Upper lobe of left lung (tissue), 6 donors: ENCODE data around the gene ADD2. TPM values are rescaled to one million over a fixed set of nuclear protein-coding genes. Genes with fewer than 3 reads are reported as not detected.

ENCODE experiments used
- ATAC-seq, 2 donors: fragments of 200-7000 bp; cut with Tn5 transposase; one replicate each; pipeline ENCODE4 v1.9.1; 2022; ENCODE audit warnings: mild to moderate bottlenecking in 2 of 2, moderate library complexity in 2 of 2; ENCODE audit not compliant: low FRiP score in 2 of 2
- DNase-seq, 2 donors: peaks; one replicate each; pipeline ENCODE4 v3.0.0-alpha.2; 2019 to 2020
- H3K27ac ChIP-seq, 4 donors: fragments of 200-600 bp; sonication (generic); one replicate each; pipeline ENCODE4 v1.5.1; 2016 to 2019
- H3K27me3 ChIP-seq, 4 donors: fragments of 200-600 bp; sonication (generic); one replicate each; pipeline ENCODE4 v1.5.1; 2017 to 2019
- H3K36me3 ChIP-seq, 4 donors: fragments of 200-600 bp; sonication (generic); one replicate each; pipeline ENCODE4 v1.5.1; 2016 to 2019
- H3K4me1 ChIP-seq, 4 donors: fragments of 200-600 bp; sonication (generic); one replicate each; pipeline ENCODE4 v1.5.1; 2018 to 2019
- H3K4me3 ChIP-seq, 4 donors: fragments of 200-600 bp; sonication (generic); one replicate each; pipeline ENCODE4 v1.5.1; 2017 to 2019; ENCODE audit warnings: mild to moderate bottlenecking in 2 of 4, moderate library complexity in 1 of 4
- H3K9me3 ChIP-seq, 4 donors: fragments of 200-600 bp; sonication (generic); one replicate each; pipeline ENCODE4 v1.5.1; 2018 to 2019
- EP300 ChIP-seq, 4 donors: sonication (generic); formaldehyde crosslinking; IDR thresholded peaks; one replicate each; pipeline ENCODE4 v1.5.1; 2017; ENCODE audit warnings: antibody characterized with exemption in 4 of 4, control low read depth in 2 of 4
- POLR2A ChIP-seq, 4 donors: fragments of 450-650 bp; IDR thresholded peaks; one replicate each; pipeline ENCODE4 v1.5.1; 2016 to 2017; ENCODE audit warnings: antibody characterized with exemption in 4 of 4, mild to moderate bottlenecking in 2 of 4
- POLR2AphosphoS5 ChIP-seq, 2 donors: sonication (generic); formaldehyde crosslinking; IDR thresholded peaks; one replicate each; pipeline ENCODE4 v1.5.1; 2017; ENCODE audit warnings: antibody characterized with exemption in 2 of 2
- WGBS, 2 donors: methylation state at CpG; one replicate each; pipeline ENCODE4 v1.1.5; 2017 to 2018; 5-methylcytosine and 5-hydroxymethylcytosine counted together
- total RNA-seq, 6 donors: library from RNA; depleted of rRNA in 4 of 6; stranded (reverse); fragments of >200 nt in 4 of 6; gene quantifications; one replicate each; pipeline versions ENCODE4 v1.1.0 to v1.2.1, GENCODE V29; 2016 to 2021
- TF ChIP-seq, protein P1 (sequence below), 6 experiments: fragments of 450-650 bp in 4 of 6; fragments of 200-600 bp in 2 of 6; sonication (generic) in 2 of 6; IDR thresholded peaks; one replicate each; pipeline ENCODE4 v1.5.1; 2016 to 2019; ENCODE audit warnings: antibody characterized with exemption in 6 of 6
- donor health status: DM: no; HTN: no; CAD: no; lungs with moderate emphysema.
- donor health status: DM: no; HTN: yes; CAD: no; lungs with severe emphysema.

The ADD2 gene
- total RNA-seq, 6 donors from 2014 or later = under 0.01 to 3.3 (median 0.50) TPM

DNA sequence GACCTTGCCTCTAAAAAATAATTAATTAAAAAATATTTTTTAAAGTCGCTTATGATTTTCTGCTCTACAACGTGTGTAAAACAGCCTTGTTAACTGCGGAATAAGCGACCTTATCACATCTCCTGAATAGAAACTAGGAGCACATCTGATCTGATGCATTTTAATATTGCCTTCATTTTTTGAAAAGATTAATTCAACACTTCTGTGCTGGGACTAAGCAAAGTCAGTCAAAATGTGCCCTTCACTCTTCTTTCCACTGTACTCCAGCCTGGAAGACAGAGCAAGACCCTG lies 39.8 kb upstream of the ADD2 start:
- DNase-seq (no peak), ATAC-seq (no peak)
- Histone ChIP-seq H3K9me3 (no peaks in the 10 kb centered on the region), H3K4me1 (no peaks in the 10 kb centered on the region), H3K27me3 (no peaks in the 10 kb centered on the region), H3K4me3 (no peak overlapping the region), H3K36me3 (no peaks in the 10 kb centered on the region), H3K27ac (no peak overlapping the region)
- WGBS, 2 donors = 89 to 94% methylated on average over 4 of the region's 4 CpGs
- TF ChIP-seq, protein P1, sequence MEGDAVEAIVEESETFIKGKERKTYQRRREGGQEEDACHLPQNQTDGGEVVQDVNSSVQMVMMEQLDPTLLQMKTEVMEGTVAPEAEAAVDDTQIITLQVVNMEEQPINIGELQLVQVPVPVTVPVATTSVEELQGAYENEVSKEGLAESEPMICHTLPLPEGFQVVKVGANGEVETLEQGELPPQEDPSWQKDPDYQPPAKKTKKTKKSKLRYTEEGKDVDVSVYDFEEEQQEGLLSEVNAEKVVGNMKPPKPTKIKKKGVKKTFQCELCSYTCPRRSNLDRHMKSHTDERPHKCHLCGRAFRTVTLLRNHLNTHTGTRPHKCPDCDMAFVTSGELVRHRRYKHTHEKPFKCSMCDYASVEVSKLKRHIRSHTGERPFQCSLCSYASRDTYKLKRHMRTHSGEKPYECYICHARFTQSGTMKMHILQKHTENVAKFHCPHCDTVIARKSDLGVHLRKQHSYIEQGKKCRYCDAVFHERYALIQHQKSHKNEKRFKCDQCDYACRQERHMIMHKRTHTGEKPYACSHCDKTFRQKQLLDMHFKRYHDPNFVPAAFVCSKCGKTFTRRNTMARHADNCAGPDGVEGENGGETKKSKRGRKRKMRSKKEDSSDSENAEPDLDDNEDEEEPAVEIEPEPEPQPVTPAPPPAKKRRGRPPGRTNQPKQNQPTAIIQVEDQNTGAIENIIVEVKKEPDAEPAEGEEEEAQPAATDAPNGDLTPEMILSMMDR (IDR thresholded peaks at IDR 0.05) = no peak
- no peak for TF ChIP-seq POLR2A (IDR thresholded peaks at IDR 0.05)

DNA sequence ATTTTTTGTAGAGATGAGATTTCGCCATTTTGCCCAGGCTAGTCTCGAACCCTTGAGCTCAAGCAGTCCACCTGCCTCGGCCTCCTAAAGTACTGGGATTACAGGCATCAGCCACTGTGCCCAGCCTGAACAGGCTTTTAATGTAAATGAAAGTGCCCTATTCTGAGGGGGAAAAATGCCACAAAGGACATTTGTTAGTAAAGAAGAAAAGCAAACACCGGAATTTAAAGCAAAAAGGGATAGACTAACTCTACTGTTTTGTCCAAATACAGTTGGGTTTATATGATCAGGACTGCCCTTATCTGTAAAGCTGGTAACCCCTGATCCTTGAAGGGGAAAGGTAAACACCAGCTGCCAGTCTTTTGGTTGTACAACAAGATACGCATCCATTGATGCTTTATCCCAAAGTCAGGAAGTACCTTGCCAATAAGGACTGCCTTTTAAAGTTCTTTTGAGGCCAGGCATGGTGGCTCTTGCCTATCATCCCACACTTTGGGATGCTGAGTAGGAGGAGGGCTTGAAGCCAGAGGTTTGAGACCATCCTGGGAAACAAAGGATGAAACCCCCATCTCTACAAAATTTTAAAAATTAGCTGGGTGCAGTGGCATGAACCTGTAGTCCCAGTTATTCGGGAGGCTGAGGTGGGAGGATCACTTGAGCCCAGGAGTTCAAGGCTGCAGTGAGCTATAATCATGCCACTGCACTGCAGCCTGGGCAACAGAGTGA lies 39.3 kb upstream of the ADD2 start:
- ATAC-seq (no peak), DNase-seq (no peak)
- Histone ChIP-seq H3K27ac (no peak overlapping the region), H3K9me3 (no peaks in the 10 kb centered on the region), H3K36me3 (no peaks in the 10 kb centered on the region), H3K4me1 (no peaks in the 10 kb centered on the region), H3K4me3 (no peak overlapping the region), H3K27me3 (no peaks in the 10 kb centered on the region)
- no peak for TF ChIP-seq POLR2A (IDR thresholded peaks at IDR 0.05)
- no peak for TF ChIP-seq POLR2AphosphoS5 (IDR thresholded peaks at IDR 0.05)
- TF ChIP-seq, protein P1 (IDR thresholded peaks at IDR 0.05) = no peak
- no peak for TF ChIP-seq EP300 (IDR thresholded peaks at IDR 0.05)
- WGBS, 2 donors = 78 to 82% methylated on average over 6 of the region's 6 CpGs

DNA sequence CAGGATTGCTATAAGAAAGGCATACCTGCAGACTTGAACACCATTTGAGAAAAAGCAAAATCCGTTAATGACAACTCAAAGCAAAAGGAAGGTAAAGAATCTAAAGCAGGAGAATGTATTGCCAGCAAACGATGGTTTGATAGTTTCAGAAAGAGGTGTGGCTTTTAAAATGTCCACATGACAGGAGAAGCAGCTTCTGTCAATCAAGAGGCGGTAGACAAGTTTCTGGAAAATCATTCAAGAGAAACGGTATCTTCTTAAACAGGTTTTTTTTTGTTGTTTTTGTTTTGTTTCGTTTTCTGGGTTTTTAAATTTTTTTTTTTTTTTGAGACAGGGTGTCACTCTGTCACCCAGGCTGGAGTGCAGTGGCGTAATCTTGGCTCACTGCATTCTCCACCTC lies 38.6 kb upstream of the ADD2 start:
- Histone ChIP-seq H3K27me3 (no peaks in the 10 kb centered on the region), H3K27ac (no peak overlapping the region), H3K4me1 (no peaks in the 10 kb centered on the region), H3K36me3 (no peaks in the 10 kb centered on the region), H3K4me3 (no peak overlapping the region), H3K9me3 (no peaks in the 10 kb centered on the region)
- 60 to 61% methylated on average over 6 of the region's 6 CpGs for WGBS, 2 donors
- TF ChIP-seq EP300 (IDR thresholded peaks at IDR 0.05) (no peak), POLR2A (IDR thresholded peaks at IDR 0.05) (no peak), POLR2AphosphoS5 (IDR thresholded peaks at IDR 0.05) (no peak)
- TF ChIP-seq, protein P1 (IDR thresholded peaks at IDR 0.05) = no peak
- ATAC-seq (no peak), DNase-seq (no peak)

DNA sequence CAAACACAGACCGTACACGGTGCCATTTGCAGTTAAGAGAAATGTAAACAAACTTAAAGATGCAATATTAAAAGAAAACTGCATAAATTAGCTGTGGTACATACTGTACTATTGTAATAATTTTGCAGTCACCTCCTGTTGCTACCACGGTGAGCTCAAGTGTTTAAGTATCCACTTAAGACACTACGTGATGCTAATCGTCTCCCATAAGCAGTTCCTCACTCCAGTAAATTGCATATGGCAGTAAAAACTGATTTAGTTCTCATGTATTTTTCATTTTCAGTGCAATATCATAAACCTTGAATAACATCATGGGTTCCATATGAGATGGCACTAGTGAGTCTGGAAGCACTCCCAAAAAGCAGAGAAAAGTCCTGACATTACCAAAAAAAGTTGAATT lies 38.0 kb upstream of the ADD2 start:
- no peak for ATAC-seq
- TF ChIP-seq, protein P1 (IDR thresholded peaks at IDR 0.05) = no peak
- no peak for TF ChIP-seq POLR2AphosphoS5 (IDR thresholded peaks at IDR 0.05)
- TF ChIP-seq EP300 (IDR thresholded peaks at IDR 0.05) = no peak
- no peak for TF ChIP-seq POLR2A (IDR thresholded peaks at IDR 0.05)
- Histone ChIP-seq H3K36me3 (no peaks in the 10 kb centered on the region), H3K27ac (no peak overlapping the region), H3K4me1 (no peaks in the 10 kb centered on the region), H3K27me3 (no peaks in the 10 kb centered on the region), H3K9me3 (no peaks in the 10 kb centered on the region), H3K4me3 (no peak overlapping the region)
- DNase-seq = no peak
- WGBS, 2 donors = 60 to 65% methylated on average over 5 of the region's 5 CpGs

DNA sequence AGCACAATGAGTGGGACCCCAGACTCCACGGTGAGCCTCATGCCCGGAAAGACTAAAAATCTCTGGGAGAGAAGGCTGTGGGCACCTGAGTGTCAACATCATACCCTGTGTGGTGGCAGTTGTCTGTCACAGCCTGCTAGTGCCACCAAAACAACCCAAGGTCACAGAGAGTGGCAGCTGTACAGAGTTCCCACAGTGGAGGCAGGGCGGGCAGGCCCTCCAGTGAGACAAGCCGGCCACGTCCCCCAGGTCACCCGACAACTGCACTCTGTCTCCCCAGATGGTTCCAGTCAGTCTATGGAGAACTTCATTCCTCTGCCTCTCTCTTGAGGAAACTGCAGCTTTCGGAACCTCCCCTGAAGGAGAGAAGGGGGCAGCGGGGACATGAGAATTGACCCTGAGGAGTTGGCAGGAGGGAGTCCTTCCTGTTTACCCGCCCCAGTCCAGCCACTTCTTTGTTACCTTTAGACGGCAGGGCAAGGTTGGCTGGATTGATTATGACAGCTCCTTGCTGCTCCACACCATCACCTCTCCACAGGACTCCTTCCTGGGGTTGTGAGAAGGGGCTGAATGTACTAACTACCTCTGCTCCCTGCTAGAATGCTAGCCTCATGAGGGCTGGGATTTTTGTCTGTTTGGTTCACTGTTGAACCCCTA lies 33.7 kb upstream of the ADD2 start:
- H3K27ac ChIP-seq = no peak overlapping the region
- DNase-seq (peak in 1 of 2 donors; percentile 36), ATAC-seq (peak in 1 of 2 donors; percentile 43)
- TF ChIP-seq POLR2A (IDR thresholded peaks at IDR 0.05) (no peak), EP300 (IDR thresholded peaks at IDR 0.05) (no peak), POLR2AphosphoS5 (IDR thresholded peaks at IDR 0.05) (no peak)
- TF ChIP-seq, protein P1 (IDR thresholded peaks at IDR 0.05) = no peak
- H3K27me3 ChIP-seq = no peaks in the 10 kb centered on the region
- H3K9me3 ChIP-seq = peaks cover 0 to 4% (median 0%) of the 10 kb centered on the region in 4 donors
- no peaks in the 10 kb centered on the region for H3K36me3 ChIP-seq
- 62 to 66% methylated on average over 6 to 10 of the region's 10 CpGs for WGBS, 2 donors
- H3K4me3 ChIP-seq = no peak overlapping the region
- H3K4me1 ChIP-seq = no peaks in the 10 kb centered on the region
